Stomach (tissue), 4 donors: Measurements from ENCODE around the gene MCTP2.

Experiments used
- EP300 ChIP-seq: sonication (generic); formaldehyde crosslinking; IDR thresholded peaks from one replicate; pipeline ENCODE4 v1.6.1; 2017; ENCODE audit warnings: antibody characterized with exemption
- POLR2A ChIP-seq, 4 donors: fragments of 450-650 bp; IDR thresholded peaks; one replicate each; pipeline ENCODE4 v1.6.1; 2016; ENCODE audit warnings: antibody characterized with exemption in 4 of 4, control low read depth in 2 of 4, mild to moderate bottlenecking in 1 of 4, moderate library complexity in 1 of 4
- POLR2AphosphoS5 ChIP-seq, 3 donors: sonication (generic); formaldehyde crosslinking; IDR thresholded peaks; one replicate each; pipeline ENCODE4 v1.6.1; 2016; ENCODE audit warnings: antibody characterized with exemption in 3 of 3
- TF ChIP-seq, protein P1 (sequence below), 7 experiments: fragments of 450-650 bp in 4 of 7; fragments of 200-600 bp in 3 of 7; sonication (generic) in 3 of 7; IDR thresholded peaks; one replicate each; pipeline ENCODE4 v1.5.1; 2016 to 2019; ENCODE audit warnings: antibody characterized with exemption in 7 of 7, control low read depth in 2 of 7, mild to moderate bottlenecking in 1 of 7

DNA sequence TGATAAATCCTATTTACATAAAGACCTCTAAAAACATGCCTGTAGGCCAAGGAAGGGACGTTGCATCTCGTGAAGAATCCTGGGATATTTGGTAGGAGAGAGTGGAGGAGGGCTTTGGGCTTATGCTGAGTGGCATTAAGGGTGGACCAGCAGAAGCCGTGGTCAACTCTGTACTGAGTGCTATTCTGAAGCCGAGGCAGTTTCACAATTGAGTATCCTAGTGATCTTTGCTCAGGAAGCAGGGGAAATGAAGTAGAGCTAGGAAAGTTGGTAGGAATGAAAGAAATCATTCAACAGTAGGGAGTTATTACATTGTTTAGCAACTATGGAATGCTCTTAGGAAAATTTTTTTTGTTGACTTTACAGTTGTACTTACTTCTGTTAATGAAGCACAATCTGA is 24.2 kb downstream of the MCTP2 start:
- TF ChIP-seq, protein P1, sequence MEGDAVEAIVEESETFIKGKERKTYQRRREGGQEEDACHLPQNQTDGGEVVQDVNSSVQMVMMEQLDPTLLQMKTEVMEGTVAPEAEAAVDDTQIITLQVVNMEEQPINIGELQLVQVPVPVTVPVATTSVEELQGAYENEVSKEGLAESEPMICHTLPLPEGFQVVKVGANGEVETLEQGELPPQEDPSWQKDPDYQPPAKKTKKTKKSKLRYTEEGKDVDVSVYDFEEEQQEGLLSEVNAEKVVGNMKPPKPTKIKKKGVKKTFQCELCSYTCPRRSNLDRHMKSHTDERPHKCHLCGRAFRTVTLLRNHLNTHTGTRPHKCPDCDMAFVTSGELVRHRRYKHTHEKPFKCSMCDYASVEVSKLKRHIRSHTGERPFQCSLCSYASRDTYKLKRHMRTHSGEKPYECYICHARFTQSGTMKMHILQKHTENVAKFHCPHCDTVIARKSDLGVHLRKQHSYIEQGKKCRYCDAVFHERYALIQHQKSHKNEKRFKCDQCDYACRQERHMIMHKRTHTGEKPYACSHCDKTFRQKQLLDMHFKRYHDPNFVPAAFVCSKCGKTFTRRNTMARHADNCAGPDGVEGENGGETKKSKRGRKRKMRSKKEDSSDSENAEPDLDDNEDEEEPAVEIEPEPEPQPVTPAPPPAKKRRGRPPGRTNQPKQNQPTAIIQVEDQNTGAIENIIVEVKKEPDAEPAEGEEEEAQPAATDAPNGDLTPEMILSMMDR (IDR thresholded peaks at IDR 0.05) = no peak
- TF ChIP-seq EP300 (no peak), POLR2A (IDR thresholded peaks at IDR 0.05) (no peak), POLR2AphosphoS5 (IDR thresholded peaks at IDR 0.05) (no peak)
